ENCODE measurements around the gene SYCP3.
A peak's percentile ranks its signal among the peaks of the same experiment; 100 is the strongest.

Gene SYCP3

DNA sequence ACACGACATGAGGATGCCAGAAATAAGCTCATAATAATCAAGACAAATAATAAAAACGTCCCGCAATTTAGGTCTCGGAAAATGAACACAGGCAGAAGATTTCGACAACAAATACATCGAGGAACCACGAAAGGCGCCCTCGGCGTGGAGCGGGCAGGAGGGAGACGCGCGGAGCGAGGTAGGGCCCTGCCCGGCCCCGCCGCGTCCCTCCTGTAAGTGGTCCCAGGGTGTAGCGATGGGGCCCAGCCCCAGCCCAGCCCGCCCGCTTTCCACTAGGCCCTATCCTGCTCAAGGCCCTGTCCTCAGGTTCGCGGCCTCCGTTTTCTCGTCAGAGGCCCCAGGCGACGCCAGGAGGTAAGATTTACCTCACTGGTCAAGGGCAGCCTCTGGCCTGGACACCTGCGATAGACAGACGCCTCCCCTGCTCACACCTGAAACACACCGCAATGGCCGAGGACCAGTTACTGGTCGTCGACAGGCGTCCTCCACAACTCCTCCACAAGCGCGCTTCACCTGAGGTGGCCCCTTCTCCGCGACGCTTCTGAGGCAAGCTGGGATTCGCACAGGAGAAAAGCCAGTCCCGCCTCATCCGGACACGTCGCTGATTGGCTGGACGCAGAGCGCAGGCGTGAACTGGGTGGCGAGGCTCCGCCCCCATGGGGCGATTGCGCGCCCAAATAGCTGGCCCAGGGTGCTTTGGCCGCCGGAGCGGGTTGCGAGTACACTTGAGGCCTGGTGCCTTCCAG lies at the start of gene SYCP3:
Gene SYCP3 (minus strand): TSS at position 543 of the 746 bp plus-strand sequence. CDS start 1,527 bp downstream, outside the sequence.
- DNase-seq (ENCODE audit: low spot score): no peak

DNA sequence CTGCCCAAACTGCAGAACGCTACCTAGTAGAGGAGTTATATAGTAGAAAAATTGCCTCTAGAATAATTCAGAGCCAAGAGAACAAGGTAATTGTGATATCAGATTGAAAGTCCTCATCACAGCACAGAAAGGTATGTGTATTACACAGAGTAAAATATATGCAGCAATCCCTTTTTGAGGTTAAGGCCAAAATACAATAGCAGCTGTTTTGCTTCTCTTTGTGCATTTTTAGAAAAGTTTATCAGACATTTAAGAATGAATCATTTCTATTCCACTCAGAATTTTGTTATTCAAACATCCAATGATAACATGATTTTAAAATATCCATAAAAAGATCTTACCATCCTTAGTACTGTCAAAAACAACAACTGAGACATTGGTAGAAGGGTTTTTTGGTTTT lies 46.4 kb upstream of the SYCP3 start:
- DNase-seq (ENCODE audit: low spot score): no peak

- no peak for DNase-seq (ENCODE audit: low spot score)
Observed at GRCh38 chr12:101784376-101784775, 45.1 kb upstream of the SYCP3 start.

GRCh38 chr12:101783838-101784237 lies 44.6 kb upstream of the SYCP3 start:
- DNase-seq (ENCODE audit: low spot score): no peak

- no peak for DNase-seq (ENCODE audit: low spot score)
Observed at GRCh38 chr12:101783150-101783549, 43.9 kb upstream of the SYCP3 start.

DNA sequence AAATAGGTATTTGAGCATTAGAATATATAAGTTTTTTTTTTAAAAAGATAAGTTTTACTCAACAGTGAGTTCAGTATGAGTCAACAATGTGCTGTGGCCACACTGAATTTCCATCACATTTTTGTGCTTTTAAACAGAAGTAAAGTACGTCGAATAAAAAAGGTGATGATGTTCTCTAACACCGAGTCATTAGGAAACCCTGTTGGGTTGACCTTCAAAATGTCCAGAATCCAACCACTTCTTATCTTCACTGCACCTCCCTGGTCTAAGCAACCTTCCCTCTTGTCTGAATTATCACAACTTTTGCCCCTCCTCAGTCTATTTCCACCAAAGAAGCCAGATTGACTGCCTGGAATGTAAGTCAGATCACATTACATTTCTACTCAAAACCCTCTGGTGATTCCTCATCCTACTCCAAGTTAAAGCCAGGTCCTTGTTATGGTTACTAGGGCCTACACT lies 43.0 kb upstream of the SYCP3 start:
- DNase-seq (ENCODE audit: low spot score): no peak

- DNase-seq (ENCODE audit: low spot score): no peak
Observed at GRCh38 chr12:101781834-101782233, 42.6 kb upstream of the SYCP3 start.

GRCh38 chr12:101780599-101780998 lies 41.3 kb upstream of the SYCP3 start:
- no peak for DNase-seq (ENCODE audit: low spot score)

GRCh38 chr12:101779626-101780025 lies 40.4 kb upstream of the SYCP3 start:
- no peak for DNase-seq (ENCODE audit: low spot score)

DNA sequence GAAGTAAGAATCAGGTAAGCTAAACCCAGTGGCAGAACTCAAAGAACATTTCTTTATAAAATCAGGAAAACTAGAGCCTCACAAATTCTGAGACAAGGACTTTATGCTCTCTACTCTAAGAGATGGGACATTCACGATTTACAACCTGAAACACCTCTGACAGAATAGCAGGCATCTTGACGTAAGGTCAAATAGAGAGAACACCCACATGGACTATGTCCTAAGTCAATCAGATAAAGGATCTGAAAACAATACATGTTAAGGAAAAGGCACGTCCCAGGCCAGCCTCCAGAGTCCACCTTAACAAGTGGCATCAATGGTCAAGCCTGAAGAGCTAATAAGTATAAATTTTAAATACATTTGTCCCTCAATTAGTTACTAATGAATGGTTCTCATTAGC lies 39.9 kb upstream of the SYCP3 start:
- no peak for DNase-seq (ENCODE audit: low spot score)

DNA sequence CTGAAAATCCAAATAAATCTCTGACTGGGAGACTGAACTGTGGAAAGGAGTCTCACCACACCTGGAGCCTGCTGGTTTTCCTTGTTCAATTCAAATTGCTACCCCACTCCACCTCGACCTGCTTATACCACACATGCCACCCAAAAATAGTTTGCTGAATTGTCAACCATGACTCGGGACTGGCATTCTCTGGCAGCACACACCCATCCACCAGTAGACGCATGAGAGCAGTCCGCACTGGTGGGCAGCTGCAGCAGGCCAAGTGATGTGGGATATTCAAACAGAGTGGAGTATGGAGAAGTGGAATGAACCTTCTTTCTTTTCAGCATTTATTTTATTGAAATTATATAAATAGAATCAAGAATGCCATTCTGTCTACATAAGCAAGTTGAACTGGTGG lies 38.7 kb upstream of the SYCP3 start:
- no peak for DNase-seq (ENCODE audit: low spot score)

GRCh38 chr12:101777485-101777884 lies 38.2 kb upstream of the SYCP3 start:
- DNase-seq (ENCODE audit: low spot score): no peak

- DNase-seq (ENCODE audit: low spot score): no peak
Observed at GRCh38 chr12:101775816-101776215, 36.6 kb upstream of the SYCP3 start.

DNA sequence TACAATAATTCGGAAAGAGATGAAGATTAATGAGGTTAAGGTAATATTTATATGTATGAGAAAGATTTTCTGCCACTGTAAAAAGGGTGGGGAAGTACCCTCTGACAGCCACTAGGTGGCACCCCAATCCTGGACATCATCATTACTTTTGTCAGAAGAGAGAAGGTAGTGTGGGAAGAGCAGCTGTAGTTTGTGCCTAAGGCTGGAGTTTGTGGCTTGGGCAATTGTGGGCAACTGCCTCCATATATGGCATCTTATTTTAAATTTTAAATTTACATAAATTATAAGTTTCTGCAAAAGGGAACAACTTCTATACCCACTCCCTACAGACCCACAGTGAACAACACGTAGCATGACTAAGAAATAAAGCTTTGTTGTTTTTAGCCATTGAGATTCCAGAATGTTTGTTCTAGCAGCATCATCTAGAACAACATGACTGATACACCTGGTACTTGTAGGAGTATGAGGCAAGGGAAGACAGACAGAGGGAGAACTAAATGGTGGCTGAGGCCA lies 34.4 kb upstream of the SYCP3 start:
- peak; percentile 70 for DNase-seq (ENCODE audit: low spot score)

GRCh38 chr12:101772012-101772775 lies 32.9 kb upstream of the SYCP3 start:
- DNase-seq (ENCODE audit: low spot score): no peak

GRCh38 chr12:101769865-101770264 lies 30.6 kb upstream of the SYCP3 start:
- DNase-seq (ENCODE audit: low spot score): no peak

GRCh38 chr12:101768781-101769180 lies 29.5 kb upstream of the SYCP3 start:
- DNase-seq (ENCODE audit: low spot score): no peak

GRCh38 chr12:101767537-101767936 lies 28.3 kb upstream of the SYCP3 start:
- DNase-seq (ENCODE audit: low spot score): no peak

DNA sequence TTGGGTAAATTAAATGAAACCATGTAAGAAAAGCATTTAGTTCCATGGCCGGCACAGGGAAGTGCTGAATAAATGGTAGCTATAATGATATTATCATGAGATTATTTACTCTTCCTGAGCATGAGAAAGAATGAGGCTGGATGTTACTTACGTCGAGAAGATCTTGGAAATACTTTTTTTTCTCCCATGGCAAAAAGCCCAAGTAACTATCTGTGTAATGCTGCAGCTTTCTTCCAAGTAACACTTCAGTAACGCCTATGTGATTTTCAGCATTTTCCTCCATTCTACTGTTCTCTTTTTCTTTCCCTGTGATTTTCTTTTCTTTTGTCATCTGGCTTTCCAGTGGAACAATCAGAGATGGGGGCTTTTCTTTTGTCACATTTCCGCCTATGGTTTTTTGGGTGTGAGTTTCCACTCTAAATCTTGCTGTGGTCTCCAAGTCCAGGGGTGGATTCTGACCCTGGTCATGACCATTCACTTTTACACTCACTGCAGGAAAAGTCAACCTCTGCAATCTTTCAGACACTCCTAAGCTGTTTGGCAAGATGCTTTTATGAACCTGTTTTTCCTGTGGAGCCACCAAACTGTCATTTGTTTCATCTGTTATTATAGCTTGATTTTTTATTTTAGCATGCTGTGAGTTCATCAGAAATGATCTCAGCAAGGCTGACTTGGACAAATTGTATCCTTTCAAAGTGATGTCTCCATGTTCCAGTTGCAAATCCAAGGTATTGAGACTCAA lies 25.0 kb upstream of the SYCP3 start:
- DNase-seq (ENCODE audit: low spot score): no peak

DNA sequence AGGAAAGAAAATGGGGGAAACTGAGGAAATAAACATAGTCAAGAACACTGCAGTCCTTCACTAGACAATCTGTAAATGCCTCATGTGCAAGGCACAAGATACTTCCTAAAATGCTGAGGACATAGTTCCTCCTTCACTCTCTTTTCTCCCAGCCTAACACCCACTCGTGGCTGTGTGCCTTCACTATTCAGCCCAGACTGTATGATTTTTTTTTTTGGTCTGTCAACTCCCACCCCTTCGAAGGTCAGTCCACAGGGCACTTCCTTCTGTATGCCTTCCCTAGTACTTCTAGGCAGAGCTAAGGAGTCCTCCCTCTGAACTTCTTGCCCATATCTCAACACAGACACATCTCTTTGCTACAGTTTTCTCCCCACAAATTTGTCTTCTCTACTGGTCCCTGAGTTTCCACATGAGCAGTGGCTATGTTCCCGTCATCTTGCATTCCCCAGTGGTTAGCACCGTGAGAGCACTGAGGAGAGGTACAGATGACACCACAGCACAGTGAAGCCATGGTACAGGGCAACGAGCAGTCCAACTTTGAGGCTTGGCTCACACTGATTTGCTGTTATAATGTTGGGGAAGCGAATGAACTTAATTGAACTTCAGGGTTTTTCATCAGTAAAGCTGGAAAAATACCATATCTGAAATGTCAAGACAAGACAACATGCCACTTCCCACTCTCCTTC lies 24.1 kb upstream of the SYCP3 start:
- no peak for DNase-seq (ENCODE audit: low spot score)

GRCh38 chr12:101761781-101762180 lies 22.5 kb upstream of the SYCP3 start:
- no peak for DNase-seq (ENCODE audit: low spot score)

GRCh38 chr12:101761350-101761749 lies 22.1 kb upstream of the SYCP3 start:
- DNase-seq (ENCODE audit: low spot score): no peak

Measured in CD4-positive, alpha-beta T cell treated with Interleukin-6 at 100 ng/mL for 8 hours (primary cell).